Measurements from ENCODE around the gene EEF1G. TPM values are rescaled to one million over a fixed set of nuclear protein-coding genes. Genes with fewer than 3 reads are reported as not detected.

EEF1G gene
- total and polyA plus RNA-seq, 2 donors (not counting 1 experiment from before 2014, with no cell fraction given), result 1,582 to 1,867 TPM

DNA sequence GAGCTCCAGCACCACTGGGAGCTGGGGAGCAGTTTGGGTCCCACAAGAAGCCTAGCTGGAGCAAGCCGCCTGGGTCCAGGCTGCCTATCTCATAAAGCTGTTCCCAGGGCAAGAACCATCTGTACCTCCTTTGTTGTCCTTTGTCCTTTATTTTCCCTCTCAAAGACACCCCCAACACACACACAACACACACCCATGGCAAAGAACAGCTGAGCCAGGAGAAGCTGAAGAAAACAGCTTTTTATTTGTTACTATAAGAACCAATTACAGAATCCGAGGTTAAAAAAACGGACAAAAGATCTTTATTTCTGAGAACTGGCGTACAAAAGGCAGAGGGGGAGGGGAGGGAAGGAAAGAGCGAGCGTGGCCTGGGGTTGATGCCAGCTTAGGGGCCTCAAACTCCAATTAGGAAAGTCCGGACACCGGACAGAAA is 19.3 kb upstream of the EEF1G start:
- 100% methylated on average over 4 of the region's 8 CpGs for WGBS (ENCODE audit: insufficient coverage)

More for the DNA sequence above, 19.3 kb upstream of the EEF1G start:
- Histone ChIP-seq H3K36me3 (replicated peaks in 1 of 2; ENCODE audit: control extremely low read depth in 1 of 2, control insufficient read depth in 1 of 2, extremely low read depth in 1 of 2, insufficient read depth in 2 of 2, low read length in 1 of 2) (peaks cover 4 to 51% of the 10 kb centered on the region in 2 experiments), H3K79me2 (ENCODE audit: control insufficient read depth, insufficient read depth, low read length) (peaks cover 29% of the 10 kb centered on the region), H3K27me3 (replicated peaks in 1 of 4; ENCODE audit: control extremely low read depth in 1 of 4, control insufficient read depth in 3 of 4, insufficient read depth in 4 of 4, low read length in 3 of 4) (no peaks in the 10 kb centered on the region), H3K4me3 (ENCODE audit: control extremely low read depth in 1 of 5, extremely low read depth in 1 of 5, insufficient read depth in 1 of 5, low read depth in 2 of 5, low read length in 4 of 5) (no peak overlapping the region), H3K9me3 (ENCODE audit: control extremely low read depth in 1 of 3, control insufficient read depth in 2 of 3, insufficient read depth in 1 of 3, low read length in 2 of 3) (no peaks in the 10 kb centered on the region), H3K4me2 (replicated peaks; ENCODE audit: low read depth, low read length, poor library complexity, severe bottlenecking) (peak overlapping the region; percentile 86), H2AFZ (ENCODE audit: insufficient read depth, low read depth, low read length, poor library complexity, severe bottlenecking) (no peak overlapping the region), H3K9ac (ENCODE audit: low read length) (no peak overlapping the region), H4K20me1 (ENCODE audit: control insufficient read depth, insufficient read depth, low read length, poor library complexity, severe bottlenecking) (no peaks in the 10 kb centered on the region), H3K4me1 (ENCODE audit: control insufficient read depth in 2 of 2, insufficient read depth in 2 of 2, low read length in 2 of 2) (peaks cover 23 to 34% of the 10 kb centered on the region in 2 donors), H3K27ac (ENCODE audit: low read length in 2 of 2) (peak overlapping the region in 1 of 2 donors; percentile 85)
- ChIA-PET POLR2A (interaction anchor here (0.6 to 3.2 kb wide), 11 partner anchors 8 to 160 kb away, joined by 3 to 63 read pairs (median 14); partner anchors contain the start of genes B3GAT3, C11orf98, CSKMT and EEF1G), CTCF (interaction anchor here (0.6 to 5.1 kb wide), 23 partner anchors 8 to 288 kb away, joined by 3 to 47 read pairs (median 5); partner anchors contain the start of genes B3GAT3, C11orf98, CSKMT and EEF1G)
- intact Hi-C loops (cut with micrococcal nuclease), result loop anchor here (1.0 to 5.0 kb wide), 7 partner anchors 51 to 289 kb away; partner anchors contain the start of genes BSCL2, GNG3, INTS5 and SLC3A2
- Mint-ChIP-seq H3K27ac (no peak overlapping the region), H3K9me3 (ENCODE audit: insufficient read depth) (no peaks in the 10 kb centered on the region), H3K4me3 (peak overlapping the region; percentile 91), H3K4me1 (peaks cover 42% of the 10 kb centered on the region), H3K27me3 (no peaks in the 10 kb centered on the region)
- no peak for TF ChIP-seq EZH2 (IDR thresholded peaks at IDR 0.05; ENCODE audit: borderline replicate concordance, insufficient read depth, low read depth, low read length, poor library complexity, severe bottlenecking)
- TF ChIP-seq, protein P1, sequence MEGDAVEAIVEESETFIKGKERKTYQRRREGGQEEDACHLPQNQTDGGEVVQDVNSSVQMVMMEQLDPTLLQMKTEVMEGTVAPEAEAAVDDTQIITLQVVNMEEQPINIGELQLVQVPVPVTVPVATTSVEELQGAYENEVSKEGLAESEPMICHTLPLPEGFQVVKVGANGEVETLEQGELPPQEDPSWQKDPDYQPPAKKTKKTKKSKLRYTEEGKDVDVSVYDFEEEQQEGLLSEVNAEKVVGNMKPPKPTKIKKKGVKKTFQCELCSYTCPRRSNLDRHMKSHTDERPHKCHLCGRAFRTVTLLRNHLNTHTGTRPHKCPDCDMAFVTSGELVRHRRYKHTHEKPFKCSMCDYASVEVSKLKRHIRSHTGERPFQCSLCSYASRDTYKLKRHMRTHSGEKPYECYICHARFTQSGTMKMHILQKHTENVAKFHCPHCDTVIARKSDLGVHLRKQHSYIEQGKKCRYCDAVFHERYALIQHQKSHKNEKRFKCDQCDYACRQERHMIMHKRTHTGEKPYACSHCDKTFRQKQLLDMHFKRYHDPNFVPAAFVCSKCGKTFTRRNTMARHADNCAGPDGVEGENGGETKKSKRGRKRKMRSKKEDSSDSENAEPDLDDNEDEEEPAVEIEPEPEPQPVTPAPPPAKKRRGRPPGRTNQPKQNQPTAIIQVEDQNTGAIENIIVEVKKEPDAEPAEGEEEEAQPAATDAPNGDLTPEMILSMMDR (IDR thresholded peaks at IDR 0.05), result no peak
- no peak for DNase-seq
- ATAC-seq (ENCODE audit: low read depth), result no peak

All from B cell (primary cell).